Smooth muscle cell (in vitro differentiated cells): ENCODE results near the gene SLC25A6. TPM values are rescaled to one million over a fixed set of nuclear protein-coding genes. Genes with fewer than 3 reads are reported as not detected.

Source experiments
- DNase-seq: peaks from one replicate; lab custom pipeline; 2025; ENCODE audit not compliant: unreplicated experiment; lab: John Stamatoyannopoulos, UW
- H2AFZ ChIP-seq: fragments of 200-600 bp; sonication (generic); 2 replicates; pipeline ENCODE4 v1.6.0; 2016; ENCODE audit warnings: antibody characterized with exemption, low read depth, mild to moderate bottlenecking
- H3F3A ChIP-seq: fragments of 200-600 bp; sonication (generic); 2 replicates; pipeline ENCODE4 v1.6.0; 2017; ENCODE audit warnings: antibody characterized with exemption, low read depth
- H3K27ac ChIP-seq: fragments of 200-600 bp; sonication (generic); 2 replicates; pipeline ENCODE4 v1.5.1; 2016; ENCODE audit warnings: low read depth, mild to moderate bottlenecking
- H3K27me3 ChIP-seq: fragments of 200-600 bp; sonication (generic); 2 replicates; pipeline ENCODE4 v1.6.1; 2016; ENCODE audit warnings: low read depth, mild to moderate bottlenecking
- H3K36me3 ChIP-seq: fragments of 200-600 bp; sonication (generic); 2 replicates; pipeline ENCODE4 v1.5.1; 2016; ENCODE audit warnings: low read depth
- H3K4me1 ChIP-seq: fragments of 200-600 bp; sonication (generic); 2 replicates; pipeline ENCODE4 v1.5.1; 2016; ENCODE audit warnings: low read depth
- H3K4me2 ChIP-seq: fragments of 200-600 bp; sonication (generic); 2 replicates; pipeline ENCODE4 v1.6.0; 2016; ENCODE audit warnings: mild to moderate bottlenecking
- H3K4me3 ChIP-seq: fragments of 200-600 bp; sonication (generic); 2 replicates; pipeline ENCODE4 v1.5.1; 2016; ENCODE audit warnings: mild to moderate bottlenecking
- H3K79me2 ChIP-seq: fragments of 200-600 bp; sonication (generic); 2 replicates; pipeline ENCODE4 v1.6.0; 2016; ENCODE audit warnings: low read depth, mild to moderate bottlenecking
- H3K9ac ChIP-seq: fragments of 200-600 bp; sonication (generic); 2 replicates; pipeline ENCODE4 v1.6.0; 2016; ENCODE audit warnings: low read depth
- H3K9me3 ChIP-seq: fragments of 200-600 bp; sonication (generic); replicated peaks from 2 replicates; pipeline ENCODE4 v1.5.1; 2016; ENCODE audit warnings: low read depth
- H4K20me1 ChIP-seq: fragments of 200-600 bp; sonication (generic); 2 replicates; pipeline ENCODE4 v1.6.0; 2016; ENCODE audit warnings: low read depth
- WGBS: methylation state at CpG from one replicate; pipeline ENCODE4 v1.1.7; 2016; ENCODE audit warnings: low lambda C conversion rate; 5-methylcytosine and 5-hydroxymethylcytosine counted together
- polyA plus RNA-seq: library from polyadenylated mRNA; unstranded; fragments of >200 nt; fragmentation: Nextera tagmentation; extraction: Ambion mirVana; gene quantifications from 2 replicates; pipeline ENCODE4 v1.2.1, GENCODE V29; 2016
- total RNA-seq: library from RNA; depleted of rRNA; stranded (reverse); fragments of >200 nt; gene quantifications from 2 replicates; pipeline ENCODE4 v1.2.3, GENCODE V29; 2014
- TF ChIP-seq, protein P1 (sequence below): fragments of 200-600 bp; sonication (generic); IDR thresholded peaks from 2 replicates; pipeline ENCODE4 v1.5.1; 2017; ENCODE audit warnings: borderline replicate concordance, mild to moderate bottlenecking, antibody characterized with exemption; ENCODE audit not compliant: insufficient read depth, poor library complexity, severe bottlenecking

The SLC25A6 gene
- total and polyA plus RNA-seq, 2 experiments from 2014 or later, result 160 to 288 TPM

DNA sequence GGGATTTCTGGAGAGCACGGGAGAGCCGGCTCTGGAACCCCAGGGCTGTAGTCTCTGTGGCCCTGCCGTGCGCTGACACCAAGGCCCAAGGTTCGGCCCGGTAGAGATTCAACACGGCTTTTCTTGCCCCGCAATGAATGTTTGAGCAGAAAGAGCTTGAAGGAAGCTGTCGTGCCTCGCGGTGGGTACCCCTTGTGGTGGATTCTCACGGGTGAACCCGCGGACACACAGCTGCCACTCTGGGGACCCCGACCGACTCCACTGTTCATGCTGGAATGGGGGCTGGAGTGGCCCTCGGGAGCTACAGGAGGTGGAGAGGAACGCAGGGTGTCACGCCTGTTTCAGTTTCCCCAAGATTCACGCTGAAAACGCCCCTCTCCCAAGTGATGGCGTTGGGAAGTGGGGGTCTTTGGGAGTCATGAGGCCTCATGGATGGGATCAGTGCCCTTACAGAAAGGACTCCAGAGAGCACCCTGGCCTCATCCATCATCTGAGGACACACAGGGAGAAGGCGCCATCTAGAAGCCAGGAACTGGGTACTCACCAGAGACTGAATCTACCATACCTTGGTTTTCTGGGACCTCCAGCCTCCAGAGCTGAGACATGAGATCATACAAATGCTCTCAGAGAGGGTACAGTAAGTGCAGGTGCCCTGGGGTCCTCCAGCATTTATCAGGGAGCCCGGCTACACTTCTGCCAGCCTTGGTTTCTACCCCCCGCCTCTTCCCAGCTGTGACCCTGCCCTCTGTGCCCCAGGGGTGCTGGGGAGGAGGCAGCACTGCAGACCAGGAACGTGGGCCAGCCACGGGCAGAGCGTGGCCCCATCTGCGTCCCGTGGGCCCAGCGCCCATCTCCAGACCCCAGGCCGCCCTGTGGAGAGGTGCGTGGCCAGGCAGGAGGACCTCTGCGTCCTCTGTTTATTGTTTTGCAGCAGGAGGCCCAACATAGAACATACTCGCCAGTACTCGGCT lies 6.4 kb downstream of the SLC25A6 start:
- DNase-seq, result no peak
- no peak overlapping the region for H3K27ac ChIP-seq
- TF ChIP-seq, protein P1, sequence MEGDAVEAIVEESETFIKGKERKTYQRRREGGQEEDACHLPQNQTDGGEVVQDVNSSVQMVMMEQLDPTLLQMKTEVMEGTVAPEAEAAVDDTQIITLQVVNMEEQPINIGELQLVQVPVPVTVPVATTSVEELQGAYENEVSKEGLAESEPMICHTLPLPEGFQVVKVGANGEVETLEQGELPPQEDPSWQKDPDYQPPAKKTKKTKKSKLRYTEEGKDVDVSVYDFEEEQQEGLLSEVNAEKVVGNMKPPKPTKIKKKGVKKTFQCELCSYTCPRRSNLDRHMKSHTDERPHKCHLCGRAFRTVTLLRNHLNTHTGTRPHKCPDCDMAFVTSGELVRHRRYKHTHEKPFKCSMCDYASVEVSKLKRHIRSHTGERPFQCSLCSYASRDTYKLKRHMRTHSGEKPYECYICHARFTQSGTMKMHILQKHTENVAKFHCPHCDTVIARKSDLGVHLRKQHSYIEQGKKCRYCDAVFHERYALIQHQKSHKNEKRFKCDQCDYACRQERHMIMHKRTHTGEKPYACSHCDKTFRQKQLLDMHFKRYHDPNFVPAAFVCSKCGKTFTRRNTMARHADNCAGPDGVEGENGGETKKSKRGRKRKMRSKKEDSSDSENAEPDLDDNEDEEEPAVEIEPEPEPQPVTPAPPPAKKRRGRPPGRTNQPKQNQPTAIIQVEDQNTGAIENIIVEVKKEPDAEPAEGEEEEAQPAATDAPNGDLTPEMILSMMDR, result no peak
- H3F3A ChIP-seq, result peaks cover 19% of the 10 kb centered on the region
- peaks cover 81% of the 10 kb centered on the region for H4K20me1 ChIP-seq
- 98% methylated on average over 36 of the region's 36 CpGs for WGBS
- no peak overlapping the region for H3K9ac ChIP-seq
- H3K9me3 ChIP-seq, result no peaks in the 10 kb centered on the region
- no peaks in the 10 kb centered on the region for H3K27me3 ChIP-seq
- H3K4me3 ChIP-seq, result no peak overlapping the region
- H3K4me1 ChIP-seq, result peaks cover 5% of the 10 kb centered on the region
- peaks cover 40% of the 10 kb centered on the region for H3K79me2 ChIP-seq
- no peak overlapping the region for H3K4me2 ChIP-seq
- peaks cover 11% of the 10 kb centered on the region for H3K36me3 ChIP-seq
- H2AFZ ChIP-seq, result no peak overlapping the region

DNA sequence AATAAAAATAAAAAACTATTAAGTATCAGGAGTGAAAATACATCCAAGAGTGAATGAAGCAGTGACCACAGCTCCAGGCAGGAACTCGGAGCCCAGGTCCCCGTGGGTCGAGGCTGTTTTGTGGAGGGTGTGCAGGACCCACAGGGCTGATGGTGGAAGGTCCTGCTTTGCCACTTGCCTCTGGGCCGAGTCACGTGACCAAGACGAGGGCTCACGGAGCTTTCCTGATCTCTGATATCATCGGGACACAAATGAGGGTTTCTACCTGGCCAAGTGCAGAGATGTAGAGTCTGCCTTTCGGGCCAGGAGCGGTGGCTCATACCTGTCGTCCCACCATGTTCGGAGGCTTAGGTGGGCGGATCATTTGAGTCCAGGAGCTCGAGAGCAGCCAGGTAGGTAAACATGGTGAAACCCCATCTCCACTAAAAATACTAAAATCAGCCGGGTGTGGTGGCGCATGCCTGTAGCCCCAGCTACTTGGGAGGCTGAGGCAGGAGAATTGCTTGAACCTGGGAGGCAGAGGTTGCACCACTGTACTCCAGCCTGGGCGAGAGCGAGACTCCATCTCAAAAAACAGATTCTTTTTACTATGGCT lies 7.2 kb downstream of the SLC25A6 start:
- Histone ChIP-seq H3K4me1 (no peaks in the 10 kb centered on the region), H2AFZ (no peak overlapping the region), H3K36me3 (peaks cover 7% of the 10 kb centered on the region), H3K27me3 (no peaks in the 10 kb centered on the region), H3K9ac (no peak overlapping the region), H3K4me3 (no peak overlapping the region), H3K27ac (no peak overlapping the region), H3K9me3 (no peaks in the 10 kb centered on the region), H3K79me2 (peaks cover 32% of the 10 kb centered on the region), H3K4me2 (no peak overlapping the region), H4K20me1 (peaks cover 73% of the 10 kb centered on the region), H3F3A (peaks cover 13% of the 10 kb centered on the region)
- no peak for DNase-seq
- WGBS, result 94% methylated on average over 18 of the region's 18 CpGs
- TF ChIP-seq, protein P1, result no peak

DNA sequence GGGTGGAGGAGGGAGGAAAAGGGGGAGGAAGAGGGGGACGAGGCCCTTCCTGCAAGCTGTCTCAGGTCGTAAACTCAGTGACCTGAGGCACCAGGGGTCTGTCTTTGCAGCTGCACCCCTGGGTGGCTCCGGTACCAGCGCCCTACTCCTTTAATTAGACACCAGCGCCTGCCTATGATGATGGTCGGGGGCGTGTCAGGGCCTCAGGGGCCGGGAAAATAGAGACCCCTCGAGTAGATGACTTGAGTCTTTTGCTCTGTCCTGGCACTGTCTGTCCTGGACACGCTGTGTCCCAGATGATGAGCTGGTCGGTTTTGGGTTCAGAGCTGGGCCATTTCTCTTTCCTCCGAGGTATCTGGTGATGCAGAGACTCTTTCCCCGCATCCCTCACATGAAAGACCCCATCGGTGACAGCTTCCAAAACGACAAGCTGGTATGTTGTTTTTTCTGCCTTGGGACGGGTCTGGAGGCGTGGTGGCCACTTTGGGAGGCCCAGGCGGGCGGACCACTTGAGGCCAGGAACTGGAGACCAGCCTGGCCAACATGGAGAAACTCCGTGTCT lies 11.2 kb downstream of the SLC25A6 start:
- Histone ChIP-seq H3K4me3 (no peak overlapping the region), H3K27ac (no peak overlapping the region), H3K9me3 (no peaks in the 10 kb centered on the region), H3K36me3 (no peaks in the 10 kb centered on the region), H4K20me1 (peaks cover 33% of the 10 kb centered on the region), H3K4me2 (no peak overlapping the region), H3K79me2 (no peaks in the 10 kb centered on the region), H2AFZ (no peak overlapping the region), H3K4me1 (no peaks in the 10 kb centered on the region), H3F3A (peaks cover 11% of the 10 kb centered on the region), H3K27me3 (no peaks in the 10 kb centered on the region), H3K9ac (no peak overlapping the region)
- 80% methylated on average over 18 of the region's 20 CpGs for WGBS
- TF ChIP-seq, protein P1, result no peak
- no peak for DNase-seq
